Islet precursor cell (in vitro differentiated cells): Measurements from ENCODE around the gene ATF1.

Source experiments
- DNase-seq: peaks from one replicate; pipeline ENCODE4 v3.0.0-alpha.2; 2018

ATF1 gene

DNA sequence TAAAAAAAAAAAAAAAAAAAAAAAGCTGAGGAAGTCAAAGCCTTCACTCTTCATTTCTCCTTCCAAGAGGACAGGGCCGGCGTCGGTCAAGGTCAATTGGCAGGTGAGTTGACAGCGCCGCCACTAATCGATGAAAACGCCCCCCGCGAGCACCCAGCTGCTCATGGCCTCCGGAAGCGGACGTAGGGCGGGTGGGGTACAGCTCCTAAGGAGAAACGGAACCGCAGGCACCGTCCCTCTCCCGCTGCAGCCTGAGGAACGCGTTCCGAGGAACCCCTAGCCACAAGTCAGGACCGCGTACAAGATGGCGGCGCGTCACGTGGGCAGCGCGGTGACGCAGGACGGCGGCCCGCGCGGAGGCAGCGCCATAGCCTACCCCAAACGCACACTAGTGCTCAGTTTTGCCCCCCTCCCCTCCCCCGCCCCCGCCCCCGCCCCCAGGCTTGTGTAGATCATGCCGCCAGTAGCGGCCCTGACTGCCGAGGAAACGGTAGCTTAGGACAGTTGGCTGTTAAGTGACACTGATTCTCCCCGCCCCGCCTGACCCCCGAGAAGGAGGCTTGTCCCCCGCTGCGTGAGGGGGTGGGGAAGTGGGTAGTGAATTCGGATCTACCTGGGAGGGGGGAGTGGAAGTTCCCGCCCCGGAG, at the start of gene ATF1:
TSS of gene ATF1 (plus strand) at position 463 of the 647 bp plus-strand sequence. CDS start 16,045 bp downstream, outside the sequence.
- DNase-seq, result peak; percentile 99

DNA sequence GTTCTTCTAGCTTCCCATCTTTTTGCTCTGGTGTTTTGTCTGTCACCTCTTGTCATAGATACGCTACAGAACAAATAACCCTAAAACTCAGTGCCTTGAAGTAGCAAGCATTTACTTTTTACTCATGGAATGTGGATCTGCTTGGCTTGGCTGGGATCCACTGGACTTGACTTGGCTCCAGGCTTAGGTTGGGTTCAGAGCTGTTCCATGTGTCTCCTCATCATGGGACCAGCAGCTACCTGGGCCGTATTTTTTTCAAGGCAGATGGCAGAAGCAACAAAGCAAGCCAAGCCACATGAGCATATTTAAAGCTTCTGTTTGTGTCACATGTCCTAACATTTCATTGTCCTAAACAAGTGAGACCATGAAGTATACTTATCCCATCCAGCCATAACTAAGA, 48.7 kb upstream of the ATF1 start:
- DNase-seq, result no peak

DNA sequence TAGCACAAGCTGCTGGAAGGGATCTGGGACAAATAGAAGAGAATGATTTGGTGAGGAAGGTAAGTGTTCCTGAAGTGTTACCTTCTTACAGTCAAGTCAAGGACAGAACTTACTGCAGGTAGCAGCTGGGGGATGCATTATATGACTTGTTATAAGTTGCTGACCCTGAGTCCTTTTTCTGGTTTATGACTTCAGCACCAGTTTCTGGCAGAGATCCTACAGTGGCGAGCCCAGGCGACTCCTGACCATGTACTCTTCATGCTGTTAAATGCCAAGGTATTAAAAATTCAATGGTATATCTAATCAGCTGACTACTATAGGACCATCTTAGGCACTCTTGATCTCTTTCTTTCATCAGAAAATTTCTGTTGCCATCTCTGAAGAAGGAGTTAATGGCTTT, 45.1 kb upstream of the ATF1 start:
- DNase-seq, result no peak

DNA sequence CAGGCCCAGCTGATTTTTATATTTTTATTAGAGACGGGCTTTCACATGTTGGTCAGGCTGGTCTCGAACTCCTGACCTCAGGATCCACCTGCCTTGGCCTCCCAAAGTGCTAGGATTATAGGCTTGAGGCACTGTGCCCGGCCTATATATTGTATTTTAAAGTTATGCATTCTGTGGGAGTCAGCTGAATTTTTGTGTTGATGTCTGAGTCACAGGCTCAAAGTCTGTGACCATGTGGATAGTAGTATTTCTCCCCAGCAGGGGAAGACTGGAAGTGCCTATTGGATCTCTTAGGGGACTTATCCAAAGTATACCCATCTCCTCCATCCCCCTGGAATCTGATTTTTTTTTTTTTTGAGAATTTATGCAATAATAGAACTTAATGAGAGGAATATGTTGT, 43.8 kb upstream of the ATF1 start:
- no peak for DNase-seq

DNA sequence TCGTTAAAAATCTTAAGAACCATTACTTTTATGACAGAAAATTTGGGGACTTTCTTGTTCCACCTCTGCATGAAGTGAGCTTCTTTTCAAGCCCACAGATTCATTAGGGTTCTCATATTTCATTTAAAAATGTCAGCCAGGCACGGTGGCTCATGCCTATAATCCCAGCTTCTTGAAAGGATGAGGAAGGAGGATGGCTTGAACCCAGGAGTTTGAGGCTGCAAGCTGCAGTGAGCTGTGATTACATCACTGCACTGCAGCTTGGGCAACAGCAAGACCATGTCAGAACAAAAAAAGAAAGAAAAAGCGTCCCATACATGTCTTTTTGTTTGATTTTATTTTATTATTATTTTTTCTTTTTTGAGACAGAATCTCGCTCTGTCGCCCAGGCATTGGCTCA, 43.4 kb upstream of the ATF1 start:
- no peak for DNase-seq

DNA sequence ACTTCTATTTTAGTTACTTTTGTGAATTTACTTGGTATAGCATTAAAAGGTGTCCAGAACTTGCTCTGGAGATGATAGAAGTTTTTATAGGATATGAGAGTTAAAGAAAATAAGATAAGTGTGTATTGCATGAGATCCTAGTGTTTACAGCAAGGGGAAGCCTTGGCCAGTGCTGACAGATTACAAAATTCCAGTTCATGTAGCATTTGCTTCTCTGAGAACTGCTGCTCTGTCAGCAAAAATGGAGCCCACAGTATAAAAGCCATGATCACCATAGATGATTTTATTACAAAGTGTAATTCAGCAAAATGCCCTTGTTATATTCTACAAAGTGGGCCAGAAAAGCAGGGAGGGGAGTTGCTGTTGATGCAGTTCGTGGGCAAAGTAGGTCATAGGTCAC, 40.0 kb upstream of the ATF1 start:
- no peak for DNase-seq

DNA sequence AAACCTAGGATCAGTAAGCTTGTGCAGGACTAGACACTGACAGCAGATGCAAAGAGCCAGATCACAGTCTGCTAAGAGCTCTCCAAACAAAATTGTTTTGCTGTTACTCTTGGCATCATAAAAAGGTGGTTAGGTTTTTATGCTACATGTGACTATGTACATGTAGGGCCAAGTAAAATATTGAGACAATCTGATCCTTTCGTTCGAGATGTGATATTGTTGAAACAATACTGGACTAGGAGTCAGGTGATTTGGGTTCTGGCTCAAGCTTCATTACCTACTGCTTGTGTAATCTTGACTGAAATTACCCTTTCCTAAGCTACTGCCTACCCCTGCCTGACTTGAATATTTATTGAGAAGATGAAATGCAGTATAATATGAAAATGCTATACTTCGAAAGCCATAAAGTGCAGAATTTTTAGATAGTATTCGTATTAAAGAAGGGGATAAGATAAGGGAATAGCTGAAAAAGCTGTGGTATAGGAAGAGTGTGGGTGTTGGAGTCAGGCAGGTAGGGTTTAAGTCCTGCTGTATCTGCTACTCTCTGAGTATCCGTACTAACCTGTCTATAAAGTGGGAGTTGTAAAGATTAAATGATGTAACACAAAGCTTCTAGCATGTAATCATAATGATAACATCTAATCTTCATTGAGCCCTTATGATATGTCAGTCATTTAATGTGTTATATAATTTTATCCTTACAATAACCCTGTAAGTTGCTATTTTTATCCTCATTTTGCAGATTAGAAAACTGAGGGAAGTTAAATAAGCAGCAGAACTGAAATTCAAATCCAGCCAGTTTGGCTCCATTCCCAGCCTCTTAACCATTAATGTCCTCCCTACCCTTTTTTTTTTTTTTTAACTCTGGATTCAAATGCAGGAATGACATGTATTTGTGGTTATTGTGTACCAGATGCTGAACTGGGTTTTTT, 38.6 kb upstream of the ATF1 start:
- DNase-seq, result no peak

DNA sequence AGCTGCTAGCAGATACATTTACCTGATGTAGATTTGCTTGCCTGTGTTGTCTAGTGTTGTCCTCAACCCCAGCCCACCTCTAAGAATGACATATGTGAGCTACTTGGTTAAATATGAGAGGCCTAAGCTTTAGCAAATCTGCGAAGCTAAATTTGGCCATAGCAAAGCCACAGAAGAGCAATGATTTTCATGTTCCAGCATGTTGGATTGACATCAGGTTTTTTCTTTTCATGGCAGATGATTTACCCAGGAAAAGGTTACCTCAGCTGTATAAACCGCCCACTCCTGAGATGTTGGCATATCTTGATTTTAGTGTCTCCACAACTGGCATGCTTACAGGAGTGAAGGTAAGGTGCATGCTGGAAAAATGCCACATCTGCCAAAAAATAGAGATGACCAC, 36.4 kb upstream of the ATF1 start:
- DNase-seq, result no peak

DNA sequence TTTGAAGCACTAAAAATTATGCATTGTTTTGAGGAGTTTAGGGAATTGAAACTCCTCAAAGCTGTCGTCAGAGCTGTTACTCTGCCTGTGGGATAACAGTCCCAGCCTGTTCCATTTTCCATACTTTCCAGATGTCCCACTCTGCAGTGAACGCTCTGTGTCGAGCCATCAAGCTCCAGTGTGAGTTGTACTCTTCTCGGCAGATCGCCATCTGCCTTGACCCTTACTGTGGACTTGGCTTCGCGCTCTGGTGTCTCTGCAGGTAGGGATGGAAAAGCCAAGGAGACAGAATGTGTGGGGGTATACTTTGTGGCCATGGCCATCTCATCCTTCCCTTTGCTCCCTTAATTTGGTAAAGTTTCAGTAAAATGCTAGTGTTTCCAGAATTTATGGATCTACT, 35.5 kb upstream of the ATF1 start:
- no peak for DNase-seq

DNA sequence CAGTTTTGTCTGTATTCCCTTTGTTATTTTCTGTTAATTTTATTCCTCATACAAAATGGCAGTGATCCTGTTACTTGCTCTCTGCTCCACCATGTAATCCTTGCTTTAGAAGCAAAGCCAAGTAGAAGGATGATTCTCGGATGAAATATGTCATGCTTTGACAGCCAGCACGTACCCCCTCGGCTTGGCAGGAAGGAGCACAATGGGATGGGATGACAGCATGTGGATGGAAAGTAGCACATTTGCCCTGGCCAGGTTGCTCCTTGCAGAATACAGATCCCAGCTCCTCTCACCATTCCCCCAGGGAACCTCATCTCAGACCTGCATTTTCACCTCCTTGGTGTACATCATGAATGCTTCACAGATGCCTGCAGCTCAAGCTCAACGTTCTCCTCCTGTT, 35.1 kb upstream of the ATF1 start:
- no peak for DNase-seq

DNA sequence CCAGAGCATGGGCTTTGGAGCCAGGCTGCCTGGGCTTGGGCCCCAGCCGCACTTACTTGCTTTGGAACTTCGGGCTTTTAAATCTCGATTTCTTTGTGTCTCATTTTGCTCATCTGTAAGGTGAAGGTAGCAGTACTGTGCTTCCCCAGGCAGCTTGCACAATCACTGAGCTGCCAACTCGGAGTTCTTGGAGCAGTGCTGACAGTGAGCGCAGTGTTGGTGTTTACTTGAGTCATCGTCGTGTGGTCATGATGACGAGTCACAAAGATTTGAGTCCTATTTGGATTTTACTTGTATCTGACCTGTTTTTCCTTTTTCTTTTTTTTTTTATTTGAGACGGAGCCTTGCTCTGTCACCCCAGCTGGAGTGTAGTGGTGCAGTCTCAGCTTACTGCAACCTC, 31.3 kb upstream of the ATF1 start:
- peak; percentile 72 for DNase-seq

DNA sequence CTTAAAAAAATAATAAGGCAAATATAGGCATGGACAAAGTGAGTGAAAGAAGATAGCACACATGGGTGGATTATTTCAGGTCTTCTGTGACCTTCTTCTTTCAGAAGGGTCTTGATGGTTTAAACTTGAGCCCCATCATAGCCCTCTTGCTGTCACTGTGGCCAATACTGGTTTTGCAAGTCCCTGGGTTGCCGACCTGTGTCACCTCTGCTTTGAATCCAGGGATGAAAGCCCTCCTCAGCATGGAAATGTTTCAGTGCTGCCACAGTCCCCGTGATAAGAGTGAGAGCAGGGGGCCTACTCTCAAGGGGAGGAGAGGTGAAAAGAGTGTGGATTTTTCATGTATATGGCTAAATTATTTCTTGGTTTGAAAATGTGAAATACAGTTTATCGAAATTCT, 30.2 kb upstream of the ATF1 start:
- no peak for DNase-seq

DNA sequence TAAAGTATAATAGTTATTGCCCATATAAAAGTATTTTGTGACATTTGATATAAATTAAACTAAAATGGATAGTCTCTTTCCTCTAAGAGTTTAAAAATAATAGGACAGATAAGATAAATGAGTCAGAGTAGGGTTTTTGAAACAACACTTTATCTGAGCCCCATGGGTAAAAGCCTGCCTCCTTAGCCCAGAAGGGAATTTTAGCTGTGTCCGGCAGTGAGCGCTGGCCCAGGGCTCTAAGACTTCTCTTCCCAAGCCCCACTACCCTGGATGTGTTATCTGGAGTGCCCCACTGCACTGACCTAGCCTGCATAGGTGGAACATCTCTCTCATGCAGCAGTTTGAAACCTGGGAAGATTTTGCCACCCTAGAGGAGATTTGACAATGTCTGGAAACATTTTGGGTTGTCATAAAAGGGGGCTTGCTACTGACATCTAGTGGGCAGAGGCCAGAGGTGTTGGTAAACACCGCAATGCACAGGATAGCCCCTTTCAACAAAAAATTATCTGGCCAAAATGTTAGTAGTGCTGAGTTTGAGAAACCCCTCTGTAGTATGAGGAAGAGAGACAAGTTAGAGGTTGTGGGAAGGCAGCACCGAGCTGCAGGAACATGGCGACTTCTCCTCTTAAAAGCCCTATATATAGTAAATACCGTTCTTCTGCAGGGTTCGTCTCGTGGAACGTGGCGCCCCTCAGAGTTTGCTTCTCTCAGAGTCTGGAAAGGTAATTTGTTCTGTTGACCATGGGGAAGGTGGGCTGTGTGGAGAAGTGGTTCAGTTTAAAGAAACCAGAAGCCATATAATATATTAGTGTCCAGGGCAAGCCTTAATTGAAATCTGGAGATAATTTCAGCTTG, 29.3 kb upstream of the ATF1 start:
- peak; percentile 69 for DNase-seq

DNA sequence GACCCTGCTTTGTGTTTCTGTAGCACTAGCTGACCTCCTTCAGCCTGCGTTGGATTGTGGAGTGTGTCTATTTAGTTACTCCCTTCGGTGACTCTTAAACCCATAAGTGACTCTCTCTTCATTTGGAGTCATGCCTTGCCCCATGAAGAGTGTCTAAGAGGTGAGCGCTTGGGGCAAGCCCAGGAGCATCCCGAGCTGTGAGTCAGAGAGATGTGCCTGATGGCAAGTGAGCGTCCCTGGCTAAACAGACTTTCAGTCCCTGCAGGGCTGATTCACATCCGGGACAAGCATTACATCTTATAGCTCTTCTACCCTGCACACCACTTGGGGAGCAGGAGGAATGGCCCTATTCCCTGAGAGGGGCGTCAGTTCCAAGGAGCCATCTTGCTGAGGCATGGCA, 24.3 kb upstream of the ATF1 start:
- no peak for DNase-seq

DNA sequence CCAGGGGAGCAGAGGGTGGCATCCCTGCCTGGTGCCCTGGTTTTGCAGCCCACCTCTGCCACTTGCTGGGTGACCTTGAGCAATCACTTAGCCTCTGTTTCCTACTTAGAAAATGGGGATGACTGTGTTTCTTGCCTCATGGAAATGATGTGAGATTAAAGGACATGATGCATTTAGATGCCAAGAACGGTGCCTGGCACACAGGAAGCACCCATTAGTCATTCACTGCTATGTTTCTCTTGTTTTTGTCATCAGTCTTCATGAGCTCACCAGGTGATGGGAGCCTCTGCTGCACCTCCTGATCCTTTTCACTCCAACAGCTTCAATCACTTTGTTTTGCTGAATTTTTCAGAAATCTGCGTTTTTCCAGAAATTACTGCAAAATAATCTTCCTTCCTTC, 23.6 kb upstream of the ATF1 start:
- DNase-seq, result no peak

DNA sequence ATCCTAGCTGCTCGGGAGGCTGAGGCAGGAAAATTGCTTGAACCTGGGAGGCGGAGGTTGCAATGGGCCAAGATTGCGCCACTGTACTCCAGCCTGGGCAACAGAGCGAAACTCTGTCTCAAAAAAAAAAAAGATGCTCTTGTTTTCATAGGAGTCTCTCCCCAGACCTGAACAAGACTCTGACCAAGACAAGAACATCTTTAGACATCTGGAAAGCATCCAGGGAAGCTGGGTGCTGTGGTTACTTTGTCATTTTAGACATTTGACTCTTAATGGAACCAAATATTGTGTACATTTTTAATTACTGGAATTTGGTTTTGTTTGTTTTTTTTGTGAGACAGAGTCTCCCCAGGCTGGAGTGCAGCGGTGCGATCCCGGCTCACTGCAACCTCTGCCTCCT, 21.1 kb upstream of the ATF1 start:
- no peak for DNase-seq

DNA sequence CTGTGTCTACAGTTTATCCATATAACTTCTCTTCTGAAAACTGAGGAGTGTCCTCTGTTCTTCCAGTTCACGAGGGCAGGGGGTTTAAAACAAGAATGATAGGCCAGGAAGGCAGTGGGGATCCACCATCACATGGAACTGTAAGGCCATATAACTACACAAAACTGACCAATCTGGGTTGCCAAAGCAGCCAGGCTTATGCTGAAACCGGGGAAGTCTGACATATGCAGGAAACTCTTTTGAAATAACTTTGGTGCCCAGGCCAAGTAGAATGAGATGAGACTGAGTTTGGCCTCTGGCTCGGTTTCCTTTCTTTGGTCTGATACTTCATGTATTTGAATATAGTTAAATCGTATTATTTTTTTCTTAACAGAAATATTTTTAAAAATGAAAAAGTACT, 18.0 kb upstream of the ATF1 start:
- DNase-seq, result peak; percentile 46

DNA sequence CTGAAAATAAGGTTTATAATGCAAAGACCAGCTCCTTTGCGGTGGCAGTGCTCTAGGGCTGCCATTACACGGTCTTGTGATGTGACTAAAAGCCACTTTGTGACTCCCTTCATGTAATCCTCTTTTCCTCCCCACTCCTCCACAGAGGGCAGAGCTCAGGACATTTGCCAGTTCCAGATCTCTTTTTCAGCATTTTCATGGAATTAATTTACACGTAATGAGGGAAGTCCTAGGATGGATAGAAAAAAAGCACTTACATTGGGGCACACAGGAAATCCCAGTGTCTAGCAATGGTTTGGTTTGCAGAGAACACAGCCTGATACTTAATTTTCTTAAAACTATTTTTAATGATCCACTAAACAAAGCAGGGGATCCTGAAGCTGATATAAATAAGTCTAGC, 17.5 kb upstream of the ATF1 start:
- peak; percentile 37 for DNase-seq

DNA sequence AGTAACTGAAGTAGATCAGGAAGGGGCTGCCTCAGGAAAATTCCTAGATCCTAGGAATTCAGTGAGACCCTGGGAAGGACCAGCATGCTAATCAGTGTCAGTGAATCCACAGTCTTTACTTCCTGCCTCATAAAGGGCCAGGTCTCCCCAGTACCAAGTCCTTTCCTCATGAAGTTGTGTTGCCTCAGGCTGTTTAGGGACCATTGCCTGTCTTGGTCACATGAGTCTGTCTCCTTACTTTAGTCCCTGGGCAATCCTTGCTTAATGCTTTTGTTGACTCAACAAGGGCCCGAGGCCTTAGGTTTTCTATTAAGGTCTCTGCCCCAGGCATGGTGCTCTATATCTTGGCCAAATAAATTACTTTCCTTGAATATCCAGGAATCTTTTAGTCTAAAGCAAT, 16.1 kb upstream of the ATF1 start:
- peak; percentile 89 for DNase-seq

DNA sequence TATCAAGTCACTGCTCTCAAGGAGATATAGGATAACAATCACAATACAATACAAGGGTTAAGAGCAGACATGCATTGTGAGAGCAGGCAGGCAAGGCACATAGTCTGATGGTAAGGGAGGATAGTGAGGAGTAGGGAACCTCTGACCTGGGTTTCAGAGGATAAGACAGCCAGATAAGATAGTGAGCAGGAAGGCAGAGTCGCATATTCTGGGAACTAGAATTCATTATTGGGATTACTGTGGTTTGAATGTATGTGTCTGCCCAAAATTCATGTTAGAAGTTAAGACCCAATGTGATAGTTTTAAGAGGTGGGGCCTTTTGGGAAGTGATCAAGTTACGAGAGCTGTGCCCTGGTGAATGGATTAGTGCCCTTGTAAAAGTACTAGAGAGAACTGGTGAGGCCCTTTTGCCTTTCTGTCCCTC, 14.4 kb upstream of the ATF1 start:
- DNase-seq, result peak; percentile 61

DNA sequence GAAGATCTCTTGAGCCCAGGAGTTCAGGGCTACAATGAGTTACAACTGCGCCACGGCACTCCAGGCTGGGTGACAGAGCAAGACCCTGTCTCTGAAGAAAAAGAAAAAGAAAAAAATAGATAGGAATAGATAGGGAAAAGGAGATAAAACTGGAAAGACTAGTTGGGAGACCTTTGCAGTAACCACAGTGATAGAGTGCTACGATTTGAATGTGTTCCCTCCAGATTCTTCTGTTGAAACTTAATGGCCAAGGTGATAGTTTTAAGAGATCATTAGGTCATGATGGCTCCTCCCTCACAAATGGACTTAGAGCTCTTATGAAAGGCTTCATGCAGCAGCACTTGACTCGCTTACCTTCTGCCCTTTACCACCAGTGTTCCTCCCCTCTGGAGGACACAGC, 13.5 kb upstream of the ATF1 start:
- peak; percentile 48 for DNase-seq

DNA sequence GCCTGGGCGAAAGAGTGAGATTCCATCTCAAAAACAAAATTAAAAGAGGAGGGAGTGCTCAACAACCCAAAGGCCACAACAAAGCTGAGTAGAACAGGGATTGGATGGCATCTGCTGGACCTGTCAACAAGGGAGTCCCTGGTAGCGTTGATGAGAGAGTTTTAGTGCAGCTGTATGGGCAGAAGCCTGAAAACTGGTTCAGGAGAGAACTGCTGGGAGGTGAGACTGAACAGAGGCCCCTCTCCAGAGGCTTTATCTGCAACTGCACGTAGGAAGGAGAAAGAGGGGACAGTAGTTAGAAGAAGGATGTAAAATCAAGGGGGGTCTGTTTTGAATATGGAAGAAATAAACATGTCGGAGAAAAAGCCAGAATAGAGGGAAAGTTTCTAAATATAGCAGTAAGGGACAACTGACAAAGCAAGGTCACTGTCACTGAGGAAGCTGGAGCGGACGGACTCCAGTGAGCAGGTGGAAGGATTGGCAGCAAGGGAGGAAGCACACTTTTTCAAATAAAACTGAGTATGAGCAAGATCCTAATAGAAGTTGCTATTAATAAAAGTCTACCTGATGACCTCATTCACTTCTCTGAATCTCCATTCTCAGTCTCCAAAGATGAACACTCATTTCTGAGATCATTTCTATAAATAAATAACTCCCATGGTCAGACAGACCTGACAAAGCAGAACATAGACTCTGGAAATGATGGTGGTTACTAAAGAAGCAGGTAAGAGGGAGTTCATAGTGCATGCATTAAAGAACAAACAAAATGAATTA, 11.8 kb upstream of the ATF1 start:
- peak; percentile 21 for DNase-seq
